Gastroesophageal sphincter (tissue), 4 donors: Measurements from ENCODE around the gene UBR7. TPM values are rescaled to one million over a fixed set of nuclear protein-coding genes. Genes with fewer than 3 reads are reported as not detected.
"Not testable (repeated sequence)": the region's sequence is repeated elsewhere in the genome, so short reads cannot be mapped to it uniquely, and the experiment has no call there.

Experiments
- ATAC-seq: fragments of 150-250 bp; one replicate; pipeline ENCODE4 v1.9.1; 2016; ENCODE audit warnings: mild to moderate bottlenecking, moderate library complexity
- H3K27ac ChIP-seq, 4 donors: fragments of 200-600 bp; sonication (generic) in 3 of 4; 1 replicate in 3 of 4; 2 replicates in 1 of 4; pipeline ENCODE4 v1.5.1; 2016 to 2019
- H3K27me3 ChIP-seq: fragments of 200-600 bp; sonication (generic); one replicate; pipeline ENCODE4 v1.5.1; 2019
- H3K36me3 ChIP-seq, 2 donors: fragments of 200-600 bp; sonication (generic); one replicate each; pipeline ENCODE4 v1.5.1; 2019; ENCODE audit warnings: control low read depth in 1 of 2
- H3K4me1 ChIP-seq, 3 donors: fragments of 200-600 bp; sonication (generic); 1 replicate in 2 of 3; 2 replicates in 1 of 3; pipeline ENCODE4 v1.5.1; 2016 to 2019; ENCODE audit warnings: control low read depth in 2 of 3
- H3K4me3 ChIP-seq, 2 donors: fragments of 200-600 bp; sonication (generic); one replicate each; pipeline ENCODE4 v1.5.1; 2019; ENCODE audit warnings: mild to moderate bottlenecking in 1 of 2, moderate library complexity in 1 of 2
- H3K9me3 ChIP-seq, 3 donors: fragments of 200-600 bp; sonication (generic); one replicate each; pipeline ENCODE4 v1.5.1; 2017 to 2019; ENCODE audit warnings: control low read depth in 2 of 3
- EP300 ChIP-seq: sonication (generic); formaldehyde crosslinking; IDR thresholded peaks from one replicate; pipeline ENCODE4 v1.6.1; 2017; ENCODE audit warnings: antibody characterized with exemption, mild to moderate bottlenecking
- POLR2A ChIP-seq, 2 donors: fragments of 450-650 bp; IDR thresholded peaks; one replicate each; pipeline ENCODE4 v1.6.1; 2017; ENCODE audit warnings: antibody characterized with exemption in 2 of 2, mild to moderate bottlenecking in 2 of 2, moderate library complexity in 1 of 2
- POLR2AphosphoS5 ChIP-seq: sonication (generic); formaldehyde crosslinking; IDR thresholded peaks from one replicate; pipeline ENCODE4 v1.6.1; 2017; ENCODE audit warnings: antibody characterized with exemption
- WGBS, 2 donors: methylation state at CpG; one replicate each; pipeline ENCODE4 v1.1.5; 2018; ENCODE audit warnings: low coverage in 1 of 2; 5-methylcytosine and 5-hydroxymethylcytosine counted together
- total RNA-seq, 4 donors: library from RNA; depleted of rRNA; stranded (reverse); fragments of >200 nt; gene quantifications; one replicate each; pipeline ENCODE4 v1.1.0, GENCODE V29; 2016
- TF ChIP-seq, protein P1 (sequence below), 4 experiments: fragments of 200-600 bp in 2 of 4; fragments of 450-650 bp in 2 of 4; sonication (generic) in 1 of 4; IDR thresholded peaks; one replicate each; pipeline ENCODE4 v1.5.1; 2017 to 2019; ENCODE audit warnings: antibody characterized with exemption in 4 of 4, mild to moderate bottlenecking in 2 of 4, moderate library complexity in 2 of 4

Gene UBR7
- total RNA-seq, 4 donors from 2014 or later = 22.6 to 37.4 (median 27.9) TPM

DNA sequence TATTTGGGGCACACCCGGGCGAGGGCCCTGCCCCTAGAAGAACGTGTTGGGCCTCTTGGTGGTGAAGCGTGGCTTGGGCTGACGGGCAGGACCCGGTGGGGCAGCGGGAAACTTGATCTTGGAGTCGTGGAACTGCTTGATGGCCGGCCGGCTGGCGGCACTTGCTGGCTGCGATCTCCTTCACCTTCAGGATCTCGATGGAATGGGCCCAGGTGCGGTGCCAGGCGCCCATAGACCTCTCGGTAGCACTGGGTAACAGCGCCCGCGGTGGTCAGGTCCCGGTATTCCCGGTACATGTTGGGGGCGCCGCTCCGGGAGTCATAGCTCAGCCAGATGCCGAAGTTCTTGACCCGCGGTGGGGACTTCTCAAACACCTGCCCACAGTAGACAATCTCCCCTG, 16.5 kb downstream of the UBR7 start:
- TF ChIP-seq, protein P1, sequence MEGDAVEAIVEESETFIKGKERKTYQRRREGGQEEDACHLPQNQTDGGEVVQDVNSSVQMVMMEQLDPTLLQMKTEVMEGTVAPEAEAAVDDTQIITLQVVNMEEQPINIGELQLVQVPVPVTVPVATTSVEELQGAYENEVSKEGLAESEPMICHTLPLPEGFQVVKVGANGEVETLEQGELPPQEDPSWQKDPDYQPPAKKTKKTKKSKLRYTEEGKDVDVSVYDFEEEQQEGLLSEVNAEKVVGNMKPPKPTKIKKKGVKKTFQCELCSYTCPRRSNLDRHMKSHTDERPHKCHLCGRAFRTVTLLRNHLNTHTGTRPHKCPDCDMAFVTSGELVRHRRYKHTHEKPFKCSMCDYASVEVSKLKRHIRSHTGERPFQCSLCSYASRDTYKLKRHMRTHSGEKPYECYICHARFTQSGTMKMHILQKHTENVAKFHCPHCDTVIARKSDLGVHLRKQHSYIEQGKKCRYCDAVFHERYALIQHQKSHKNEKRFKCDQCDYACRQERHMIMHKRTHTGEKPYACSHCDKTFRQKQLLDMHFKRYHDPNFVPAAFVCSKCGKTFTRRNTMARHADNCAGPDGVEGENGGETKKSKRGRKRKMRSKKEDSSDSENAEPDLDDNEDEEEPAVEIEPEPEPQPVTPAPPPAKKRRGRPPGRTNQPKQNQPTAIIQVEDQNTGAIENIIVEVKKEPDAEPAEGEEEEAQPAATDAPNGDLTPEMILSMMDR (IDR thresholded peaks at IDR 0.05) = no peak
- no peak for TF ChIP-seq EP300
- TF ChIP-seq POLR2AphosphoS5 = no peak
- no peak for TF ChIP-seq POLR2A (IDR thresholded peaks at IDR 0.05)
- ATAC-seq = no peak
- peaks cover 0 to 100% of the 10 kb centered on the region in 2 donors for H3K36me3 ChIP-seq

DNA sequence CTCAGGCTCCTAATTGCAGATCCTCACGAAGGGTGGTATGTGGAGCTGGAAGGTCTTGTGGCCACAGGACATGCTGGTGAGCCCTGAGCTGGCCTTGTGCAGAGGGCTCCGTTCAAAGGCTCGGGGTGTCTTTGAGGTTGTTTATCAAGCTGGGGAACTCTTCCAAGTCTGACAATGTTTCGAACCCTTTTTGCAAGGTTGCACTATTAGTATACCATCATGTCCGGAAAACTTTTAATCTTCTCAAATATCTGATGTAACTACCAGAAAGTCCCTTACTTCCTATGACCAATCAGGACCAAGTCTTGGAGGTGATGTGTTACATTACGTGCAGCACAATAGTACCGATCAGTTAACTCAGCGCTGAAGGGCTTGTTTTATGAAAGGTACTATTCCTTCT, 21.5 kb downstream of the UBR7 start:
- Histone ChIP-seq H3K27ac (no peak overlapping the region), H3K27me3 (no peaks in the 10 kb centered on the region), H3K9me3 (no peaks in the 10 kb centered on the region), H3K4me1 (peaks cover 0 to 15% (median 0%) of the 10 kb centered on the region in 3 donors), H3K4me3 (no peak overlapping the region), H3K36me3 (peaks cover 0 to 65% of the 10 kb centered on the region in 2 donors)
- WGBS, 2 donors = 90 to 92% methylated on average over 7 to 8 of the region's 8 CpGs
- no peak for ATAC-seq
- TF ChIP-seq EP300 = no peak
- TF ChIP-seq POLR2A (IDR thresholded peaks at IDR 0.05) = no peak
- no peak for TF ChIP-seq POLR2AphosphoS5
- TF ChIP-seq, protein P1 (IDR thresholded peaks at IDR 0.05) = no peak

More for the DNA sequence above, 16.5 kb downstream of the UBR7 start:
- Histone ChIP-seq H3K4me3 (no peak overlapping the region), H3K27ac (no peak overlapping the region), H3K27me3 (no peaks in the 10 kb centered on the region), H3K4me1 (no peaks in the 10 kb centered on the region), H3K9me3 (no peaks in the 10 kb centered on the region)
- 100% methylated on average over 11 of the region's 27 CpGs; no CpG with 5 or more reads in 1 of the 2 donors for WGBS, 2 donors

DNA sequence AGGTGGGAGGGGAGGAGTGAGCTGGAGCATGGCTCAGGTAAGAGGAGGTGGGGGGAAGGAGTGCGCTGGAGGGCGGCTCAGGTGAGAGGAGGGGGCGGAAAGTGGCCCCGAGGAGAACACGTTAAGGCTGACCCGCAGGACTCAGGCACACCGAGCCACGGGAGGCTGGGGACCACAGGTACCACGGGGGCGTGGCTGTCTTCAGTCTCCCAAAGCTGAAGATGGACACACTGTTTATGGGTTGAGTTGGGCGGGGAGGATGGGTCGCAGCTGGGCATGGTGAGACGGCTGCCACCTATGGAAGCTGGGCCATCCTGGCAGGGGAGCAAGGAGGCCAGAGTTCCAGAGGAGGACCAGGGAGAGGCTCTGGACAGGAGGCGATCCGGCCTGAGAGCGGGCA, 23.5 kb downstream of the UBR7 start:
- no peaks in the 10 kb centered on the region for H3K27me3 ChIP-seq
- no peak overlapping the region for H3K4me3 ChIP-seq
- H3K4me1 ChIP-seq = peaks cover 0 to 15% (median 0%) of the 10 kb centered on the region in 3 donors
- WGBS, 2 donors = 93 to 94% methylated on average over 10 to 15 of the region's 16 CpGs
- H3K36me3 ChIP-seq = peaks cover 0 to 45% of the 10 kb centered on the region in 2 donors
- no peaks in the 10 kb centered on the region for H3K9me3 ChIP-seq
- no peak for ATAC-seq
- TF ChIP-seq EP300 (no peak), POLR2A (IDR thresholded peaks at IDR 0.05) (no peak), POLR2AphosphoS5 (no peak)
- TF ChIP-seq, protein P1 (IDR thresholded peaks at IDR 0.05) = no peak
- no peak overlapping the region for H3K27ac ChIP-seq

DNA sequence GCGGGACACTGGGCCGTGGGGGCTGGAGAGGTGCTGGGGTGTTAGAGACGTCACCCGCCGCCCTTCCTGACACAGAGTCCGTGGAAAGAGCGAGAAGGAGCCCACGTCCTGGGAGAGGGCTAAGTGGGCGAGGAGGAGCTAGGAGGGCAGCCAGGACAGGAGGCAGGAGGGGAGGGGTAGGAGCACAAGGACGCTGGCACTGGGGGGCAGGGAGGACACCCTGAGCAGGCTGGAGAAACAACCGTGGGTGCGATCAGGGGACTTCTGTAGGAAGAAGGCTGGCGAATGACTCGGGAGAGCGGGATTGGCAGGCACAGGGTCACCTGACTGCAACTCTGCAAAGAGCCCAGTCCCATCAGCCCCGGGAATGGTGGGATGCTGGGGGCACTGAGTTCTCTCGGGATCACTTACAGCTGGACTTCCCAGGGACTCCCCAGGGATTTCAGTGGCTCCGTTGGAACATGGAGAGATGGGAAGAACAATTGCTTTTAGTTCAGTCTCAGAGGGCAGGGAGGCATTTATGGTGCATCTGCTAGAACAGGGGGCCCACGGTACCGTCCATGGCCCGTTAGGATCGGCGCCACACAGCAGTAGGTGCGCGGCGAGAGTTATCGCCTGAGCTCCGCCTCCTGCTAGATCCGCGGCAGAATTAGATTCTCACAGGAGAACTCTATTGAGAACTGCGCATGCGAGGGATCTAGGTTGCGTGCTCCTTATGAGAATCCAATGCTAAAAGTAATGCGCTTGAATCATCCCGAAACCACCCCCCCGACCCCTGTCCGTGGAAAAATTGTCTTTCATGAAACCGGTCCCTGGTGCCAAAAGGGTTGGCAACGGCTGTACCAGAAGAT, 24.3 kb downstream of the UBR7 start:
- H3K9me3 ChIP-seq = no peaks in the 10 kb centered on the region
- H3K27ac ChIP-seq = peak overlapping the region in 1 of 4 donors; percentile 22
- no peak for TF ChIP-seq POLR2A (IDR thresholded peaks at IDR 0.05)
- TF ChIP-seq POLR2AphosphoS5 = no peak
- TF ChIP-seq EP300 = no peak
- TF ChIP-seq, protein P1 (IDR thresholded peaks at IDR 0.05) = no peak
- no peaks in the 10 kb centered on the region for H3K27me3 ChIP-seq
- peak overlapping the region; percentile 13 to 51 for H3K4me3 ChIP-seq
- WGBS, 2 donors = 24 to 42% methylated on average over 19 to 29 of the region's 39 CpGs
- H3K36me3 ChIP-seq = peaks cover 0 to 37% of the 10 kb centered on the region in 2 donors
- peaks cover 0 to 15% (median 0%) of the 10 kb centered on the region in 3 donors for H3K4me1 ChIP-seq
- peak; percentile 52 for ATAC-seq

DNA sequence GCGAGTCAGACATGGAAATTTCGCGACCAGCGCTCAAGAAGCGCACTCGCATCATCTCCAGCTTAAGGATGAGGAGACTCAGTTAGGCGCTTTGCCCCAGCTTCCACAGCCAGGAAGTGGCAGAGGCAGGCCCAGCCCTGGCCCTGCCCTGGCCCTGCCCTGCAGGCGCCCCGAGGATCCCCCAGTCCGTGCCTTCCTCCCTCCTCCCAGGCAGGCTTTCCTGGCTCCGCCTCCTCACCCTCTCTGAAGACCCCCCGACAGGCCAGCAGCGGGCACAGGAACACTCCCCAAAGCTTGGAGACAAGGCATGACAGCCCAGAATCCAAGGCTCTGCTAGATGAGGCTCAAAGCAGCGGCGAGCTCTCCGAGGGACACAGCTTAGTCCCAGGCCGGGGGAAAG, 25.1 kb downstream of the UBR7 start:
- no peak for TF ChIP-seq POLR2AphosphoS5
- TF ChIP-seq, protein P1 (IDR thresholded peaks at IDR 0.05) = no peak
- no peak overlapping the region for H3K27ac ChIP-seq
- no peak for ATAC-seq
- peak overlapping the region in 1 of 2 donors; percentile 51 for H3K4me3 ChIP-seq
- H3K27me3 ChIP-seq = no peaks in the 10 kb centered on the region
- H3K9me3 ChIP-seq = no peaks in the 10 kb centered on the region
- peaks cover 0 to 29% of the 10 kb centered on the region in 2 donors for H3K36me3 ChIP-seq
- peaks cover 0 to 15% (median 0%) of the 10 kb centered on the region in 3 donors for H3K4me1 ChIP-seq
- WGBS, 2 donors = 83% methylated on average over 4 of the region's 17 CpGs; no CpG with 5 or more reads in 1 of the 2 donors

DNA sequence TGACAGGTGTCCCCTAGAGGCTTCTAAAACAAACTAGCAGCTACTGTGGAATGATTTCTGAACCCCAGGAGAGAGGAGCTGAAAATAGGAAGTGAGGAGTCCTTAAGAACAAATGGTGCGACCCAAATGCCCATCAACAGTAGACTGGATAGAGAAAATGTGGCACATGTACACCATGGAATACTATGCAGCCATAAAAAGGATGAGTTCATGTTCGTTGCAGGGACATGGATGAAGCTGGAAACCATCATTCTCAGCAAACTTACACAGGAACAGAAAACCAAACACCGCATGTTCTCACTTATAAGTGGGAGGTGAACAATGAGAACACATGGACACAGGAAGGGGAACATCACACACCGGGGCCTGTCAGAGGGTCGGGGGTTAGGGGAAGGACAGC, 26.0 kb downstream of the UBR7 start:
- H3K9me3 ChIP-seq, H3K27me3 ChIP-seq, ATAC-seq, H3K4me3 ChIP-seq, H3K27ac ChIP-seq: not testable (repeated sequence)
- peaks cover 0 to 20% of the 10 kb centered on the region in 2 donors for H3K36me3 ChIP-seq
- H3K4me1 ChIP-seq = peaks cover 0 to 15% (median 0%) of the 10 kb centered on the region in 3 donors
- 89 to 91% methylated on average over 5 of the region's 5 CpGs for WGBS, 2 donors
